Upper lobe of left lung (tissue), 4 donors: Measurements from ENCODE around the gene SMOC1.

Experiments used
- CTCF ChIP-seq, 6 experiments: fragments of 450-650 bp in 4 of 6; fragments of 200-600 bp in 2 of 6; sonication (generic) in 2 of 6; IDR thresholded peaks; one replicate each; pipeline ENCODE4 v1.5.1; 2016 to 2019; ENCODE audit warnings: antibody characterized with exemption in 6 of 6
- POLR2A ChIP-seq, 4 donors: fragments of 450-650 bp; IDR thresholded peaks; one replicate each; pipeline ENCODE4 v1.5.1; 2016 to 2017; ENCODE audit warnings: antibody characterized with exemption in 4 of 4, mild to moderate bottlenecking in 2 of 4
- POLR2AphosphoS5 ChIP-seq, 2 donors: sonication (generic); formaldehyde crosslinking; IDR thresholded peaks; one replicate each; pipeline ENCODE4 v1.5.1; 2017; ENCODE audit warnings: antibody characterized with exemption in 2 of 2

- no peak for TF ChIP-seq CTCF (IDR thresholded peaks at IDR 0.05)
- no peak for TF ChIP-seq POLR2A (IDR thresholded peaks at IDR 0.05)
- no peak for TF ChIP-seq POLR2AphosphoS5 (IDR thresholded peaks at IDR 0.05)
These were observed at the start of gene SMOC1 for GRCh38 chr14:69879175-69880043.
